Stimulated activated CD4-positive, alpha-beta T cell treated with anti-CD3 and anti-CD28 coated beads, Interleukin-2, amount 100 ng/mL, for 4 hours (primary cell): ENCODE measurements around the gene SND1.

Source experiments
- DNase-seq: peaks from one replicate; pipeline ENCODE4 v3.0.0-alpha.2; 2020; ENCODE audit warnings: low read depth

SND1 gene

GRCh38 chr7:127807340-127807739, 155.3 kb downstream of the SND1 start:
- DNase-seq: no peak

GRCh38 chr7:127807829-127808228, 155.8 kb downstream of the SND1 start:
- no peak for DNase-seq

GRCh38 chr7:127809261-127809702, 157.3 kb downstream of the SND1 start:
- no peak for DNase-seq

GRCh38 chr7:127810113-127810512, 158.1 kb downstream of the SND1 start:
- no peak for DNase-seq

GRCh38 chr7:127810696-127811660, 159.0 kb downstream of the SND1 start:
- no peak for DNase-seq

- no peak for DNase-seq
Measured at GRCh38 chr7:127812540-127812939, 160.5 kb downstream of the SND1 start.

- no peak for DNase-seq
Measured at GRCh38 chr7:127813991-127814541, 162.1 kb downstream of the SND1 start.

- DNase-seq: no peak
Measured at GRCh38 chr7:127815631-127816145, 163.7 kb downstream of the SND1 start.

GRCh38 chr7:127816354-127817190, 164.6 kb downstream of the SND1 start:
- DNase-seq: no peak

- no peak for DNase-seq
Measured at GRCh38 chr7:127817466-127817865, 165.5 kb downstream of the SND1 start.

- no peak for DNase-seq
Measured at GRCh38 chr7:127818306-127818705, 166.3 kb downstream of the SND1 start.

- DNase-seq: no peak
Measured at GRCh38 chr7:127819975-127820731, 168.2 kb downstream of the SND1 start.

- DNase-seq: no peak
Measured at GRCh38 chr7:127820732-127821085, 168.7 kb downstream of the SND1 start.

GRCh38 chr7:127821146-127821545, 169.2 kb downstream of the SND1 start:
- no peak for DNase-seq

GRCh38 chr7:127822822-127823508, 171.0 kb downstream of the SND1 start:
- DNase-seq: no peak

- no peak for DNase-seq
Measured at GRCh38 chr7:127824682-127825081, 172.7 kb downstream of the SND1 start.

- no peak for DNase-seq
Measured at GRCh38 chr7:127828843-127829500, 177.0 kb downstream of the SND1 start.

- DNase-seq: no peak
Measured at GRCh38 chr7:127831318-127832219, 179.6 kb downstream of the SND1 start.

- DNase-seq: no peak
Measured at GRCh38 chr7:127832592-127832991, 180.6 kb downstream of the SND1 start.
